GM12878 (cell line): ENCODE measurements around the gene KRI1. TPM values are rescaled to one million over a fixed set of nuclear protein-coding genes. Genes with fewer than 3 reads are reported as not detected.

Experiments
- BCL11A ChIP-seq: IDR thresholded peaks from 2 replicates; pipeline ENCODE4 v1.6.1; 2011; ENCODE audit warnings: low read depth, low read length
- FOS ChIP-seq: IDR thresholded peaks from 3 replicates; pipeline ENCODE4 v1.6.1; 2011; ENCODE audit warnings: borderline replicate concordance; ENCODE audit not compliant: insufficient read length; ENCODE audit errors: extremely low read depth
- MEF2A ChIP-seq: IDR thresholded peaks from 2 replicates; pipeline ENCODE4 v1.6.1; 2011; ENCODE audit warnings: low read depth, mild to moderate bottlenecking, low read length, moderate library complexity; ENCODE audit not compliant: insufficient read depth
- MYB ChIP-seq: fragments of 150-350 bp; IDR thresholded peaks from 2 replicates; pipeline ENCODE4 v1.6.1; 2014; ENCODE audit warnings: mild to moderate bottlenecking, low read depth, low read length, borderline replicate concordance
- NR2F1 ChIP-seq: fragments of 450-650 bp; conservative IDR thresholded peaks from 2 replicates; pipeline ENCODE4 v1.6.1; 2017; ENCODE audit warnings: mild to moderate bottlenecking
- PAX5 ChIP-seq: IDR thresholded peaks from 2 replicates; pipeline ENCODE4 v1.6.1; 2011; ENCODE audit warnings: low read depth, low read length, borderline replicate concordance
- POLR2AphosphoS5 ChIP-seq: IDR thresholded peaks from 2 replicates; pipeline ENCODE4 v1.6.1; 2011; ENCODE audit warnings: mild to moderate bottlenecking, low read length, inconsistent platforms
- RCOR1 ChIP-seq: conservative IDR thresholded peaks from 2 replicates; pipeline ENCODE4 v1.6.1; 2012; ENCODE audit warnings: low read depth, low read length, improper control_type of control experiment
- RUNX3 ChIP-seq: IDR thresholded peaks from 2 replicates; pipeline ENCODE4 v1.6.1; 2012; ENCODE audit warnings: low read length, inconsistent platforms
- STAT3 ChIP-seq: IDR thresholded peaks from 2 replicates; pipeline ENCODE4 v1.6.1; 2011; ENCODE audit warnings: low read depth, low read length, improper control_type of control experiment
- ZNF24 ChIP-seq: fragments of 450-650 bp; IDR thresholded peaks from 2 replicates; pipeline ENCODE4 v1.6.1; 2017; ENCODE audit warnings: antibody characterized with exemption, mild to moderate bottlenecking
- ZNF592 ChIP-seq: fragments of 450-650 bp; IDR thresholded peaks from 2 replicates; pipeline ENCODE4 v1.6.1; 2017; ENCODE audit warnings: mild to moderate bottlenecking, moderate library complexity
- polyA plus RNA-seq, 11 experiments: library from polyadenylated mRNA; depleted of rRNA in 4 of 11; unstranded in 6 of 11; stranded (reverse) in 5 of 11; fragments of >200 nt; fragmentation: Nextera tagmentation in 4 of 11; fragmentation: Illumina TruSeq in 1 of 11; extraction: Ambion mirVana in 4 of 11; extraction: Trizol in 1 of 11; gene quantifications; 1 replicate in 1 of 11; 2 replicates in 10 of 11; pipeline versions ENCODE4 v1.2.1 to v1.2.3, GENCODE V29; 2011 to 2016; ENCODE audit warnings: inconsistent platforms in 2 of 11, missing spikeins in 2 of 11, low read depth in 1 of 11
- total RNA-seq, 4 experiments: library from RNA; depleted of rRNA in 3 of 4; stranded (reverse); fragments of >200 nt in 3 of 4; fragmentation: Illumina TruSeq in 1 of 4; extraction: Trizol in 1 of 4; gene quantifications; 2 replicates each; pipeline versions ENCODE4 v1.2.1 to v1.2.3, GENCODE V29; 2013 to 2021
- TF ChIP-seq, protein P1 (sequence below): fragments of 450-650 bp; formaldehyde crosslinking; IDR thresholded peaks from 2 replicates; pipeline ENCODE4 v1.4.0; 2020; ENCODE audit warnings: mild to moderate bottlenecking, moderate library complexity
- TF ChIP-seq, protein P2 (sequence below): IDR thresholded peaks from 2 replicates; pipeline ENCODE4 v1.6.1; 2011; ENCODE audit warnings: low read depth, mild to moderate bottlenecking, low read length, moderate library complexity, borderline replicate concordance; ENCODE audit errors: extremely low read depth
- TF ChIP-seq, protein P3 (sequence below): IDR thresholded peaks from 2 replicates; pipeline ENCODE4 v1.6.1; 2012; ENCODE audit warnings: low read depth, low read length, improper control_type of control experiment
- TF ChIP-seq, protein P4 (sequence below): IDR thresholded peaks from 2 replicates; pipeline ENCODE4 v1.6.1; 2012; ENCODE audit warnings: mild to moderate bottlenecking, low read depth, low read length

Gene KRI1
- total and polyA plus RNA-seq, 10 of the 15 experiments (the other 5 are each of a cell fraction or from before 2014, with no cell fraction given), result 0.98 to 42.5 (median 24.7) TPM

- TF ChIP-seq, protein P1, sequence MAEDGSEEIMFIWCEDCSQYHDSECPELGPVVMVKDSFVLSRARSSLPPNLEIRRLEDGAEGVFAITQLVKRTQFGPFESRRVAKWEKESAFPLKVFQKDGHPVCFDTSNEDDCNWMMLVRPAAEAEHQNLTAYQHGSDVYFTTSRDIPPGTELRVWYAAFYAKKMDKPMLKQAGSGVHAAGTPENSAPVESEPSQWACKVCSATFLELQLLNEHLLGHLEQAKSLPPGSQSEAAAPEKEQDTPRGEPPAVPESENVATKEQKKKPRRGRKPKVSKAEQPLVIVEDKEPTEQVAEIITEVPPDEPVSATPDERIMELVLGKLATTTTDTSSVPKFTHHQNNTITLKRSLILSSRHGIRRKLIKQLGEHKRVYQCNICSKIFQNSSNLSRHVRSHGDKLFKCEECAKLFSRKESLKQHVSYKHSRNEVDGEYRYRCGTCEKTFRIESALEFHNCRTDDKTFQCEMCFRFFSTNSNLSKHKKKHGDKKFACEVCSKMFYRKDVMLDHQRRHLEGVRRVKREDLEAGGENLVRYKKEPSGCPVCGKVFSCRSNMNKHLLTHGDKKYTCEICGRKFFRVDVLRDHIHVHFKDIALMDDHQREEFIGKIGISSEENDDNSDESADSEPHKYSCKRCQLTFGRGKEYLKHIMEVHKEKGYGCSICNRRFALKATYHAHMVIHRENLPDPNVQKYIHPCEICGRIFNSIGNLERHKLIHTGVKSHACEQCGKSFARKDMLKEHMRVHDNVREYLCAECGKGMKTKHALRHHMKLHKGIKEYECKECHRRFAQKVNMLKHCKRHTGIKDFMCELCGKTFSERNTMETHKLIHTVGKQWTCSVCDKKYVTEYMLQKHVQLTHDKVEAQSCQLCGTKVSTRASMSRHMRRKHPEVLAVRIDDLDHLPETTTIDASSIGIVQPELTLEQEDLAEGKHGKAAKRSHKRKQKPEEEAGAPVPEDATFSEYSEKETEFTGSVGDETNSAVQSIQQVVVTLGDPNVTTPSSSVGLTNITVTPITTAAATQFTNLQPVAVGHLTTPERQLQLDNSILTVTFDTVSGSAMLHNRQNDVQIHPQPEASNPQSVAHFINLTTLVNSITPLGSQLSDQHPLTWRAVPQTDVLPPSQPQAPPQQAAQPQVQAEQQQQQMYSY (CRISPR knock-in tag), result no peak
- TF ChIP-seq RUNX3 (peak; percentile 45), ZNF24 (no peak), RCOR1 (no peak), BCL11A (0 out of 2 replicates have a peak, but pooled peaks have one; percentile 31), FOS (no peak), STAT3 (no peak), ZNF592 (no peak), POLR2AphosphoS5 (no peak), PAX5 (peak; percentile 73; the same call in 1 of the 2 replicates), MEF2A (no peak), NR2F1 (peak; percentile 93), MYB (no peak)
- TF ChIP-seq, protein P2, sequence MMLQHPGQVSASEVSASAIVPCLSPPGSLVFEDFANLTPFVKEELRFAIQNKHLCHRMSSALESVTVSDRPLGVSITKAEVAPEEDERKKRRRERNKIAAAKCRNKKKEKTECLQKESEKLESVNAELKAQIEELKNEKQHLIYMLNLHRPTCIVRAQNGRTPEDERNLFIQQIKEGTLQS, result no peak
- TF ChIP-seq, protein P3, sequence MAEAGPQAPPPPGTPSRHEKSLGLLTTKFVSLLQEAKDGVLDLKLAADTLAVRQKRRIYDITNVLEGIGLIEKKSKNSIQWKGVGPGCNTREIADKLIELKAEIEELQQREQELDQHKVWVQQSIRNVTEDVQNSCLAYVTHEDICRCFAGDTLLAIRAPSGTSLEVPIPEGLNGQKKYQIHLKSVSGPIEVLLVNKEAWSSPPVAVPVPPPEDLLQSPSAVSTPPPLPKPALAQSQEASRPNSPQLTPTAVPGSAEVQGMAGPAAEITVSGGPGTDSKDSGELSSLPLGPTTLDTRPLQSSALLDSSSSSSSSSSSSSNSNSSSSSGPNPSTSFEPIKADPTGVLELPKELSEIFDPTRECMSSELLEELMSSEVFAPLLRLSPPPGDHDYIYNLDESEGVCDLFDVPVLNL, result no peak
- TF ChIP-seq, protein P4, sequence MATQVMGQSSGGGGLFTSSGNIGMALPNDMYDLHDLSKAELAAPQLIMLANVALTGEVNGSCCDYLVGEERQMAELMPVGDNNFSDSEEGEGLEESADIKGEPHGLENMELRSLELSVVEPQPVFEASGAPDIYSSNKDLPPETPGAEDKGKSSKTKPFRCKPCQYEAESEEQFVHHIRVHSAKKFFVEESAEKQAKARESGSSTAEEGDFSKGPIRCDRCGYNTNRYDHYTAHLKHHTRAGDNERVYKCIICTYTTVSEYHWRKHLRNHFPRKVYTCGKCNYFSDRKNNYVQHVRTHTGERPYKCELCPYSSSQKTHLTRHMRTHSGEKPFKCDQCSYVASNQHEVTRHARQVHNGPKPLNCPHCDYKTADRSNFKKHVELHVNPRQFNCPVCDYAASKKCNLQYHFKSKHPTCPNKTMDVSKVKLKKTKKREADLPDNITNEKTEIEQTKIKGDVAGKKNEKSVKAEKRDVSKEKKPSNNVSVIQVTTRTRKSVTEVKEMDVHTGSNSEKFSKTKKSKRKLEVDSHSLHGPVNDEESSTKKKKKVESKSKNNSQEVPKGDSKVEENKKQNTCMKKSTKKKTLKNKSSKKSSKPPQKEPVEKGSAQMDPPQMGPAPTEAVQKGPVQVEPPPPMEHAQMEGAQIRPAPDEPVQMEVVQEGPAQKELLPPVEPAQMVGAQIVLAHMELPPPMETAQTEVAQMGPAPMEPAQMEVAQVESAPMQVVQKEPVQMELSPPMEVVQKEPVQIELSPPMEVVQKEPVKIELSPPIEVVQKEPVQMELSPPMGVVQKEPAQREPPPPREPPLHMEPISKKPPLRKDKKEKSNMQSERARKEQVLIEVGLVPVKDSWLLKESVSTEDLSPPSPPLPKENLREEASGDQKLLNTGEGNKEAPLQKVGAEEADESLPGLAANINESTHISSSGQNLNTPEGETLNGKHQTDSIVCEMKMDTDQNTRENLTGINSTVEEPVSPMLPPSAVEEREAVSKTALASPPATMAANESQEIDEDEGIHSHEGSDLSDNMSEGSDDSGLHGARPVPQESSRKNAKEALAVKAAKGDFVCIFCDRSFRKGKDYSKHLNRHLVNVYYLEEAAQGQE, result no peak
These were observed 28.2 kb upstream of the KRI1 start (continued) for GRCh38 chr19:10593820-10594637.
